ENCODE results near the gene UNC5B. TPM values are rescaled to one million over a fixed set of nuclear protein-coding genes. Genes with fewer than 3 reads are reported as not detected.
A peak's percentile ranks its signal among the peaks of the same experiment; 100 is the strongest.
"Not testable (repeated sequence)": the region's sequence is repeated elsewhere in the genome, so short reads cannot be mapped to it uniquely, and the experiment has no call there.

Gene UNC5B
- total RNA-seq, 1 experiment from 2014 or later: 14.4 TPM

DNA sequence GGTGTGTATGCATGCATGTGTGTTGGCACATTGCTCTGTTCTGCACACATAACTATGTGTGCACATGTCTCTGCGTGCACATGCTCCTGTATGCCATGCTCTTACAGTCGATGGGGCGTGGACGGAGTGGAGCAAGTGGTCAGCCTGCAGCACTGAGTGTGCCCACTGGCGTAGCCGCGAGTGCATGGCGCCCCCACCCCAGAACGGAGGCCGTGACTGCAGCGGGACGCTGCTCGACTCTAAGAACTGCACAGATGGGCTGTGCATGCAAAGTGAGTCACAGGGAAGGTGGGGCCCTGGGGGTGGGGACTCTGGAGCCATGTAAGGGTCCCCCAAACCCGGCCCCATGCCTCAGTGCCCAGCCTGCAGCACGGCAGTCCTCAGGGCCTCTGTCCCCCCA, 76.1 kb downstream of the UNC5B start:
- in situ Hi-C loops (cut with HindIII; ENCODE audit: low sequenced_read_pairs): no loop called here
- no peak for DNase-seq (ENCODE audit: low spot score)

GRCh38 chr10:71289421-71290130, 77.2 kb downstream of the UNC5B start:
- in situ Hi-C loops (cut with HindIII; ENCODE audit: low sequenced_read_pairs): no loop called here
- DNase-seq (ENCODE audit: low spot score): no peak

DNA sequence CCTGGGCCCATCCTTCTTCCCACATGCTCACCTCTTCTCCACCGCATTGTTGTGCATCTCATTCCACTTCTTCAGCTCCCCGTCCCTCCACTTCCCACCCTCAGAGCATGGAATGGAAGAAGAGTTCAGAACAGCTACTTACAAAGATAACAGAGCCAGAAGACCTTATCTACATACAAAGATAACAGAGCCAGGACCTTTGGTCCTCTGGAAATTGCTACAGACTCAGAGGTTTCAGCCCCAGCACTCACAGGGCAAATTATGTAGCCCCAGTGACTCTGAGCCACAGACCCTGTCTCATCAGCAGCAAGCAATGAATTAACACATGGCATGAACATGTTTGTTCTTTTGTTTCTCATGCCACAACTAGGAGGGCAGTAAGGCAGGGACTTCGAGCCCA, 78.0 kb downstream of the UNC5B start:
- in situ Hi-C loops (cut with HindIII; ENCODE audit: low sequenced_read_pairs): no loop called here
- DNase-seq (ENCODE audit: low spot score): no peak

DNA sequence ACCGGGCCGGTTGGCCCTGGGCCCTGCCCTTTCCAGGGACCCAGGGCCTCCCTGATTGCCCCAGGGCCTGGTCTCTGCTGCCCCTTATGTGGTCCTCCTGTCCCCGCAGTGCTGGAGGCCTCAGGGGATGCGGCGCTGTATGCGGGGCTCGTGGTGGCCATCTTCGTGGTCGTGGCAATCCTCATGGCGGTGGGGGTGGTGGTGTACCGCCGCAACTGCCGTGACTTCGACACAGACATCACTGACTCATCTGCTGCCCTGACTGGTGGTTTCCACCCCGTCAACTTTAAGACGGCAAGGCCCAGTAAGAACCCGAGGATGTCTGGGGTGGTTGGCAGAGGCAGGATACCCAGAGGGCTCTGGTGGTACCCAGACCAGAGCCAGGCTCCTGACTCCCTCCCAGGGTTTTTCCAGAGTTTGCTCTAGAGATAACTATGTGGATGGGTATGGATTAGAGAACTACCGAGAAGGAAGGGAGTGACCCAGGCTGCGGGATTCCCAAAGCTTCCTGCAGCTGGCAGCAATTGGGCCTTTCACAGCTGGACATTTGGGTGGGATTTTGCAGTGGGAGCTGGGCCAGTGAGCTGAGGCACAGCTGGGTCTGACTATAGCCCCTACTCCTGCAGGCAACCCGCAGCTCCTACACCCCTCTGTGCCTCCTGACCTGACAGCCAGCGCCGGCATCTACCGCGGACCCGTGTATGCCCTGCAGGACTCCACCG, 78.6 kb downstream of the UNC5B start:
- in situ Hi-C loops (cut with HindIII; ENCODE audit: low sequenced_read_pairs): no loop called here

DNA sequence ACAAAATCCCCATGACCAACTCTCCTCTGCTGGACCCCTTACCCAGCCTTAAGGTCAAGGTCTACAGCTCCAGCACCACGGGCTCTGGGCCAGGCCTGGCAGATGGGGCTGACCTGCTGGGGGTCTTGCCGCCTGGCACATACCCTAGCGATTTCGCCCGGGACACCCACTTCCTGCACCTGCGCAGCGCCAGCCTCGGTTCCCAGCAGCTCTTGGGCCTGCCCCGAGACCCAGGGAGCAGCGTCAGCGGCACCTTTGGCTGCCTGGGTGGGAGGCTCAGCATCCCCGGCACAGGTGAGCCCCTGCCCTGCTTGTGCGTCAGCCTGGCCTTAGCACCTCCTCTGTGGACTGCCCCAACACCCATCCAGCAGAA, 79.1 kb downstream of the UNC5B start:
- no peak for DNase-seq (ENCODE audit: low spot score)
- in situ Hi-C loops (cut with HindIII; ENCODE audit: low sequenced_read_pairs): no loop called here

More for the DNA sequence above, 78.6 kb downstream of the UNC5B start:
- no peak for DNase-seq (ENCODE audit: low spot score)

- DNase-seq (ENCODE audit: low spot score): no peak
- in situ Hi-C loops (cut with HindIII; ENCODE audit: low sequenced_read_pairs): no loop called here
Measured at GRCh38 chr10:71292624-71293445, 80.5 kb downstream of the UNC5B start.

DNA sequence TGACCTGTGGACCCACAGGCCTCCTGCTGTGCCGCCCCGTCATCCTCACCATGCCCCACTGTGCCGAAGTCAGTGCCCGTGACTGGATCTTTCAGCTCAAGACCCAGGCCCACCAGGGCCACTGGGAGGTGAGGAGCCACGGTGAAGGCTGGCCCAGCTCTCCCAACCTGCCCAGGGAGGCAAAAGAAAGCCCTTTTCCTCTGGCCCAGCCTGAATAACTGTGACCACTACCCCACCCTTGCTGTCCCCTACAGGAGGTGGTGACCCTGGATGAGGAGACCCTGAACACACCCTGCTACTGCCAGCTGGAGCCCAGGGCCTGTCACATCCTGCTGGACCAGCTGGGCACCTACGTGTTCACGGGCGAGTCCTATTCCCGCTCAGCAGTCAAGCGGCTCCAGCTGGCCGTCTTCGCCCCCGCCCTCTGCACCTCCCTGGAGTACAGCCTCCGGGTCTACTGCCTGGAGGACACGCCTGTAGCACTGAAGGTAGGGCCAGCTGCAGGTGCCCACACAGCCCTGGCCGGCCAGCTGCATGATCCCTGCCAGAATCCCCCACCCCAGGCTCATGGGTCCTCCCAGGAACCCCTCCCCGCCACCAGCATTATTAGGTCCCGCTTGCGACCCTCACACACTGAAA, 81.2 kb downstream of the UNC5B start:
- in situ Hi-C loops (cut with HindIII; ENCODE audit: low sequenced_read_pairs): no loop called here

GRCh38 chr10:71294091-71294561, 81.8 kb downstream of the UNC5B start:
- in situ Hi-C loops (cut with HindIII; ENCODE audit: low sequenced_read_pairs): no loop called here
- DNase-seq (ENCODE audit: low spot score): peak; percentile 70

More for the DNA sequence above, 81.2 kb downstream of the UNC5B start:
- no peak for DNase-seq (ENCODE audit: low spot score)

- in situ Hi-C loops (cut with HindIII; ENCODE audit: low sequenced_read_pairs): no loop called here
- no peak for DNase-seq (ENCODE audit: low spot score)
Measured at GRCh38 chr10:71294856-71295255, 82.5 kb downstream of the UNC5B start.

DNA sequence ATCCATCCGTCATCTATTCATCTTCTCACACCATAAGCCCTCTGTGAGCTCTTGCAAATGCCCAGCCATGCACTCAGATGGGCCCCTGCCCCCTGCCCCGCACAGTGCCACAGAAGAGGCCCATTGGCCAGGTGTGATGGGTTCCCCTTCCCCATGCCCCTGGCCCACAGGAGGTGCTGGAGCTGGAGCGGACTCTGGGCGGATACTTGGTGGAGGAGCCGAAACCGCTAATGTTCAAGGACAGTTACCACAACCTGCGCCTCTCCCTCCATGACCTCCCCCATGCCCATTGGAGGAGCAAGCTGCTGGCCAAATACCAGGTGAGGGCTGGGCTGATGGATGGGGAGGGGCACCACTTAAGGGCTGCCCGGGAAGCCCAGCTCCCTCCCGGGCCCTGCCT, 83.3 kb downstream of the UNC5B start:
- in situ Hi-C loops (cut with HindIII; ENCODE audit: low sequenced_read_pairs): no loop called here
- no peak for DNase-seq (ENCODE audit: low spot score)

- in situ Hi-C loops (cut with HindIII; ENCODE audit: low sequenced_read_pairs): no loop called here
- DNase-seq (ENCODE audit: low spot score): no peak
Measured at GRCh38 chr10:71296086-71296485, 83.7 kb downstream of the UNC5B start.

- DNase-seq (ENCODE audit: low spot score); in situ Hi-C loops (cut with HindIII; ENCODE audit: low sequenced_read_pairs): not testable (repeated sequence)
Measured at GRCh38 chr10:71296811-71297210, 84.4 kb downstream of the UNC5B start.

GRCh38 chr10:71297343-71297742, 85.0 kb downstream of the UNC5B start:
- DNase-seq (ENCODE audit: low spot score): peak; percentile 20
- in situ Hi-C loops (cut with HindIII; ENCODE audit: low sequenced_read_pairs): no loop called here

- DNase-seq (ENCODE audit: low spot score): no peak
- in situ Hi-C loops (cut with HindIII; ENCODE audit: low sequenced_read_pairs): no loop called here
Measured at GRCh38 chr10:71299071-71299785, 86.9 kb downstream of the UNC5B start.

DNA sequence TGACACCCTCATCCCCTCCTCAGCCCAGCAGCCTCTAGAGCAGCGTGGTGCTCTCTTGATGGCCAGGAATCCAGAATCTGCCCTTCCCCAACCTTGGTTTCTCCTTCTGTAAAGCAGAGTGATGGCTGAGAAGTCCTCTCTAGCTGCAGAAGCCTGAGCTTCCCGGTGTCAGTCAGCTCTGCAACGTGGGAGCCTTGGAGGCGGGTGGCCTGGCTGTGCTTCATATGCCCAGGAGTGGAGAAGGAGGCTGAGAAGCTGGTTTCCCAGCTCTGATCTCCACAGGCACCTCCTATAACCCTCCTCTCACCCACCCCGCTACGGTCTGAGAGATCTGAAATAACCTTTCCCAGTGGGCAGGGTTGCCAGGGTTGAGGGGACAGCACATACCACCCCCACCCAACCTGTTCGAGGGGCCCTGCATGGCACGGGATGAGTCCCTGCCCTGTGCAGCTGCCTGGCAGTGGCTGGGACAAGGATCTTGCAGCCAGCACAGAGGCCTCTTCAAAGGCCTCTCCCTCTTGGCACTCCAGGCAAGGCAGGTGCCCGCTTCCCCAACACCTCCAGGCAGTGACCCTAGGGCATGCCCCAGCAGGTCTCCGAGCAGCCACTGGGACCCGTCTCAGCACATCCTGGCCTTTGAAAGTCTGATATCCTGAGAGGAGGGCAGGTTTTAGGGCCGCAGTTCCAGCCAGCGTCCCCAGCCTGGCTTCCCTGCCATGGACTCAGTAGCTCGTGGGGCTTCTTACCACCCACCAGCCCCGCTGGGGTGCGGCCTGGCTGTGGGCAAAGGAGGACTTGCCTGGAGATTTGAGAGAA, 88.4 kb downstream of the UNC5B start:
- in situ Hi-C loops (cut with HindIII; ENCODE audit: low sequenced_read_pairs): no loop called here
- DNase-seq (ENCODE audit: low spot score): no peak

DNA sequence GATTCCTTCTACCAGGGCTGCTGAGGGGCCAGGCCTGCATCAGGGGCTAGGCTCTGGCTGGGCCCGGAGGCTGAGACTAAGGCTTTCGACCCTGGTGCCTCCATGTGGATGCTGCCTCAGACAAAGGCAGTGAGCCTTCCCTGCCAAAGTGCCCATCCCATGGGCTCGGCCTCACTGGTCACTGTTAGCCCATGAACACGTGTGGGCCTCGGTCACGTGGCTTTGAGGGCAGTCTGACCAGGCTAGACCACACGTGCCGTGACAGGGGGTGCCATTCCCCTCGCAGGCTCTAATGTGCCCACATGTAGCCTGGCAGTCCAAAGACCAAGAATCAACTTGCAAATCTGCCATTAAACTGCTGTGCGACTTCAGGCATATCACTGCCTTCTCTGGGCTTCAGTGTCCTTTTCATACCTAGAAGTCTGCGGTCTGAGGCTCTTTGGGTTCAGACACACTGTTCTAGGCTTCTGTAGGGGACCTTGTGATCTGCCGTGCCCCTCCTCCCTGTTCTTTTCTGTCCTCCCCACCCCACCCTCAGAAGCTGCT, 89.1 kb downstream of the UNC5B start:
- in situ Hi-C loops (cut with HindIII; ENCODE audit: low sequenced_read_pairs): no loop called here
- no peak for DNase-seq (ENCODE audit: low spot score)

GRCh38 chr10:71302451-71302850, 90.1 kb downstream of the UNC5B start:
- in situ Hi-C loops (cut with HindIII; ENCODE audit: low sequenced_read_pairs): no loop called here
- no peak for DNase-seq (ENCODE audit: low spot score)
